Natural killer cell (primary cell): ENCODE results near the gene CDK18. TPM values are rescaled to one million over a fixed set of nuclear protein-coding genes. Genes with fewer than 3 reads are reported as not detected.
A peak's percentile ranks its signal among the peaks of the same experiment; 100 is the strongest.

Experiments
- ATAC-seq, 3 donors: fragments of 150-1000 bp in 2 of 3; fragments of 200-7000 bp in 1 of 3; cut with Tn5 transposase; 1 replicate in 1 of 3; 2 replicates in 2 of 3; pipeline ENCODE4 v1.10.0; 2021; ENCODE audit warnings: mild to moderate bottlenecking in 2 of 3, moderate library complexity in 2 of 3
- DNase-seq, 2 donors: peaks; one replicate each; pipeline versions ENCODE4 v3.0.0 to v3.0.0-alpha.2; 2013 to 2021; ENCODE audit warnings: mixed read lengths in 1 of 2
- H3K27ac ChIP-seq: one replicate; pipeline ENCODE4 v1.5.1; 2013; ENCODE audit warnings: mild to moderate bottlenecking, low read length
- H3K27me3 ChIP-seq: one replicate; pipeline ENCODE4 v1.6.1; 2013; ENCODE audit warnings: low read length; ENCODE audit not compliant: control insufficient read depth, insufficient read depth
- H3K36me3 ChIP-seq: one replicate; pipeline ENCODE4 v1.6.1; 2013; ENCODE audit warnings: low read length; ENCODE audit not compliant: control insufficient read depth, insufficient read depth
- H3K4me1 ChIP-seq: one replicate; pipeline ENCODE4 v1.6.1; 2013; ENCODE audit warnings: low read length; ENCODE audit not compliant: control insufficient read depth, insufficient read depth
- H3K4me3 ChIP-seq: one replicate; pipeline ENCODE4 v1.5.1; 2013; ENCODE audit warnings: low read length
- H3K9me3 ChIP-seq: one replicate; pipeline ENCODE4 v1.6.1; 2013; ENCODE audit warnings: low read length; ENCODE audit not compliant: control insufficient read depth, insufficient read depth
- H3K27ac Mint-ChIP-seq, 2 donors: one replicate each; pipeline ENCODE4 v1.8.0; 2022; ENCODE audit warnings: mild to moderate bottlenecking in 2 of 2, mixed read lengths in 2 of 2, moderate library complexity in 1 of 2
- H3K27me3 Mint-ChIP-seq, 2 donors: one replicate each; pipeline ENCODE4 v1.8.0; 2022; ENCODE audit warnings: low read depth in 2 of 2, mixed read lengths in 2 of 2
- H3K36me3 Mint-ChIP-seq: one replicate; pipeline ENCODE4 v1.8.0; 2022; ENCODE audit warnings: mixed read lengths
- H3K4me1 Mint-ChIP-seq, 2 donors: one replicate each; pipeline ENCODE4 v1.8.0; 2022; ENCODE audit warnings: mixed read lengths in 2 of 2
- H3K4me3 Mint-ChIP-seq: one replicate; pipeline ENCODE4 v1.8.0; 2022; ENCODE audit warnings: mild to moderate bottlenecking, moderate library complexity, mixed read lengths
- H3K9me3 Mint-ChIP-seq, 2 donors: one replicate each; pipeline ENCODE4 v1.8.0; 2022; ENCODE audit warnings: mixed read lengths in 2 of 2
- CTCF ChIP-seq: fragments of 200-600 bp; IDR thresholded peaks from one replicate; pipeline ENCODE4 v1.8.0; 2022; ENCODE audit warnings: antibody characterized with exemption
- WGBS: methylation state at CpG from one replicate; pipeline ENCODE4 v1.1.7; 2013; ENCODE audit warnings: missing lambda C conversion rate; ENCODE audit not compliant: insufficient coverage; 5-methylcytosine and 5-hydroxymethylcytosine counted together
- intact Hi-C: fragments of 100-400 bp; cut with micrococcal nuclease; formaldehyde crosslinking; loops from one replicate; pipeline ENCODE4 v1.14.2; 2022
- total RNA-seq, 4 donors: library from RNA; stranded (reverse); fragments of 120-200 nt in 1 of 4; gene quantifications; one replicate each; pipeline versions ENCODE4 v1.2.3 to v1.2.4, GENCODE V29; 2013 to 2022

CDK18 gene
- total RNA-seq = 1 to 10 TPM; 1.9 to 5.3 (median 4.0) TPM
- 1.4 TPM for total RNA-seq (2013)

- Mint-ChIP-seq H3K36me3 (no peaks in the 10 kb centered on the region), H3K9me3 (no peaks in the 10 kb centered on the region), H3K27me3 (peaks cover 0 to 7% of the 10 kb centered on the region in 2 donors), H3K27ac (peak within 1 kb of the TSS in 1 of 2 donors; percentile 40), H3K4me3 (peak within 1 kb of the TSS; percentile 87), H3K4me1 (peaks cover 0 to 15% of the 10 kb centered on the region in 2 donors)
- no peaks in the 10 kb centered on the region for H3K9me3 ChIP-seq
- H3K36me3 ChIP-seq = no peaks in the 10 kb centered on the region
- H3K27ac ChIP-seq = no peak within 1 kb of the TSS
- intact Hi-C loops = no loop called here
- DNase-seq (peak in 1 of 2 donors; percentile 62), ATAC-seq (peak; percentile 71 to 83 (median 81))
- peak within 1 kb of the TSS; percentile 62 for H3K4me3 ChIP-seq
- peaks cover 20% of the 10 kb centered on the region for H3K4me1 ChIP-seq
- WGBS = 4% methylated on average over 40 of the region's 42 CpGs
- no peak for TF ChIP-seq CTCF
- no peaks in the 10 kb centered on the region for H3K27me3 ChIP-seq
Measured at GRCh38 chr1:205504311-205505075, at the start of gene CDK18. Gene CDK18 (plus strand): TSS chr1:205504669. CDS start chr1:205523168, 18,499 bp downstream.

- H3K4me1 ChIP-seq = peaks cover 29% of the 10 kb centered on the region
- no peaks in the 10 kb centered on the region for H3K9me3 ChIP-seq
- no peak overlapping the region for H3K27ac Mint-ChIP-seq
- ATAC-seq (no peak), DNase-seq (no peak)
- no peaks in the 10 kb centered on the region for H3K9me3 Mint-ChIP-seq
- peaks cover 40% of the 10 kb centered on the region for H3K27me3 ChIP-seq
- H3K4me3 ChIP-seq = no peak overlapping the region
- 25% methylated on average over 6 of the region's 6 CpGs for WGBS
- peaks cover 16 to 20% of the 10 kb centered on the region in 2 donors for H3K4me1 Mint-ChIP-seq
- H3K27me3 Mint-ChIP-seq = peaks cover 61 to 63% of the 10 kb centered on the region in 2 donors
- H3K27ac ChIP-seq = no peak overlapping the region
- intact Hi-C loops = no loop called here
- no peaks in the 10 kb centered on the region for H3K36me3 ChIP-seq
- TF ChIP-seq CTCF = no peak
- no peaks in the 10 kb centered on the region for H3K36me3 Mint-ChIP-seq
- H3K4me3 Mint-ChIP-seq = no peak overlapping the region
Measured at GRCh38 chr1:205454903-205455335, 49.5 kb upstream of the CDK18 start.

GRCh38 chr1:205455581-205456382 lies 48.7 kb upstream of the CDK18 start, which contains the start of gene BLACAT1:
Gene BLACAT1 (minus strand): TSS chr1:205456045.
- TF ChIP-seq CTCF = no peak
- H3K27ac ChIP-seq = no peak within 1 kb of the TSS
- Mint-ChIP-seq H3K27ac (no peak within 1 kb of the TSS), H3K36me3 (no peaks in the 10 kb centered on the region), H3K4me3 (peak within 1 kb of the TSS; percentile 85), H3K27me3 (peaks cover 62 to 67% of the 10 kb centered on the region in 2 donors), H3K4me1 (peaks cover 16 to 20% of the 10 kb centered on the region in 2 donors), H3K9me3 (no peaks in the 10 kb centered on the region)
- intact Hi-C loops = no loop called here
- DNase-seq (peak in 1 of 2 donors; percentile 18), ATAC-seq (no peak)
- WGBS = 5% methylated on average over 53 of the region's 53 CpGs
- peaks cover 40% of the 10 kb centered on the region for H3K27me3 ChIP-seq
- peak within 1 kb of the TSS; percentile 17 for H3K4me3 ChIP-seq
- H3K9me3 ChIP-seq = no peaks in the 10 kb centered on the region
- H3K36me3 ChIP-seq = no peaks in the 10 kb centered on the region
- H3K4me1 ChIP-seq = peaks cover 29% of the 10 kb centered on the region
